HG03354 (cell line): ENCODE data around the gene CDC42BPB.
A peak's percentile ranks its signal among the peaks of the same experiment; 100 is the strongest.
"Not testable (repeated sequence)": the region's sequence is repeated elsewhere in the genome, so short reads cannot be mapped to it uniquely, and the experiment has no call there.

Source experiments
- ATAC-seq: cut with Tn5 transposase; IDR thresholded peaks from one replicate; pipeline ENCODE4 v1.9.1; 2021; ENCODE audit warnings: mild to moderate bottlenecking; ENCODE audit not compliant: unreplicated experiment, poor library complexity, severe bottlenecking

CDC42BPB gene

GRCh38 chr14:102939329-102939728, 118.0 kb downstream of the CDC42BPB start:
- no peak for ATAC-seq

GRCh38 chr14:102938191-102938590, 119.2 kb downstream of the CDC42BPB start:
- no peak for ATAC-seq

DNA sequence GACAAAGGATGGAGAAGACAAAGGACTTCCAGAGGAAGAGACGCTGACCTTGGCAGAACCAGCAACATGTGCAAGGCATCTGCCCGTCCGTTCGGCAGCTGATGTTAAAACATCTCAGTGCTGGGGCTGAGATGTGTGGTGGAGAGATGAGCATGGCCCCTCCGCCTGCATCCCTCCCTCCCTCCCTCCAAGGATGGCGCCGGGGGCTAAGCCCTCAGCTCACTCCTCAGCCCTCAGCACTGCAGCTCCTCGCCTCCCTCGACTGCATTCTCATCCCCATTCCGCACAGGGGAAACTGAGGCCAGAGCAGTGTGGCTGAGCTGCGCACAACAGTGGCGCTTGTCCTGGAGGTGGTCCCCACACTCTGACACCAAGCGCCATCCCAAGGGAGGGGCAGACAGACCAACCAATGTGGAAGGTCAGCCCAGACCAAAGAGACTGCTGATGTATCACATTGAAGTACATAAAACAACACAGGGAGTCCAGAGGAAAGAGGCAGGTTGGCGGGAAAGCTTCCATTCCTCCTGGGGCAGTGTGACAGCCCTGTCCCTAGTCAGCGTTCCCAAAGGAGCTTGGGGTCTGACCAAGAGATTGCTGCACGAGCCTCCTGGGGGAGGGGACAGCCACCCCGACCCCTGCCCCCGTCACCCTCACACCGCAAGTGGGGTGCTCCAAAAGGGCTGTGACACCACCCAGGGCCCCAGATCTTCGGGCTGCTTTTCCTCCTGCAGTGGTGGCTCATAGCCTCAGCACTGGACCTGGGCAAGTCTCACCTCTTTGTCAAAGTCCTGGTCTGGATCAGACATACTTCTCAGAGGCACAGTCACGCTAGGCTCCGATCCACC, 119.8 kb downstream of the CDC42BPB start:
- ATAC-seq, result no peak

- no peak for ATAC-seq
Measured at GRCh38 chr14:102935756-102936155, 121.6 kb downstream of the CDC42BPB start.

GRCh38 chr14:102933618-102934231, 123.6 kb downstream of the CDC42BPB start:
- no peak for ATAC-seq

DNA sequence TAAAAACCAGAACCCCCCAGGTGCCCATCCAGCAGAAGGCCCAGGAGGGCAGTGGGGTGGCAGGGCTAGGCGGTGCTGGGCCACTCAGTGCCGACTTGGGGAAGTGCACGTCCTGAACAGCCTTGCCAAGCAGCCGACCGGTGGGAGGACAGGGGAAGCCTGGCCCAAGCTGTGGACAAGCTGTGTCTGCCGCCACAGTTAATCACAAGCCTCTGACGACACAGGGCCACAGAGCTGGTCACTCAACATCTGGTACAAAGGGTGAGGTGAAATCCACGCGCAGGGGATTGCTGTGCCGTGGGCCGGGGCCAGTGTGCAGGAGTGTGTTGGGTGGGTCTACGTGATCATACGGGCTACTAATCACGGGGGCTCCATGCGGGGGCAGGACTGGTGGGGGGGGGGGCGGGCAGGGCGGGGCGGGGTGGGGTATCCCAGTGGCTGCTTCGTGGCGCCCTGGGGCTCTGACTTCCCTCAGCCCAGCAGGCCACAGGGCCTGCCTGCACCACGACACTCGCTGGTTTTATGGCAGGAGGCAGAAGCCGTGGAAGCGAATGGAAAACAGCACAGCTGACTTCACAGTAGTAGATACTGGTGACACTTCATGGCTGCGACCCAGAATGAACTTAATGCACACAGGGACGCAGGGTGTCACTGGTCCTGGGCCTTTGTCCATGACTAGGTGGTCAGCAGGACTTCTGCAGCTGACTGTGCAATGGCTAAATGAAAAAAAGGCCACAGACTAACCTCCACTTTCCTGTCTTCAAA, 124.7 kb downstream of the CDC42BPB start:
- ATAC-seq, result no peak

GRCh38 chr14:102931580-102932285, 125.6 kb downstream of the CDC42BPB start:
- ATAC-seq, result no peak

DNA sequence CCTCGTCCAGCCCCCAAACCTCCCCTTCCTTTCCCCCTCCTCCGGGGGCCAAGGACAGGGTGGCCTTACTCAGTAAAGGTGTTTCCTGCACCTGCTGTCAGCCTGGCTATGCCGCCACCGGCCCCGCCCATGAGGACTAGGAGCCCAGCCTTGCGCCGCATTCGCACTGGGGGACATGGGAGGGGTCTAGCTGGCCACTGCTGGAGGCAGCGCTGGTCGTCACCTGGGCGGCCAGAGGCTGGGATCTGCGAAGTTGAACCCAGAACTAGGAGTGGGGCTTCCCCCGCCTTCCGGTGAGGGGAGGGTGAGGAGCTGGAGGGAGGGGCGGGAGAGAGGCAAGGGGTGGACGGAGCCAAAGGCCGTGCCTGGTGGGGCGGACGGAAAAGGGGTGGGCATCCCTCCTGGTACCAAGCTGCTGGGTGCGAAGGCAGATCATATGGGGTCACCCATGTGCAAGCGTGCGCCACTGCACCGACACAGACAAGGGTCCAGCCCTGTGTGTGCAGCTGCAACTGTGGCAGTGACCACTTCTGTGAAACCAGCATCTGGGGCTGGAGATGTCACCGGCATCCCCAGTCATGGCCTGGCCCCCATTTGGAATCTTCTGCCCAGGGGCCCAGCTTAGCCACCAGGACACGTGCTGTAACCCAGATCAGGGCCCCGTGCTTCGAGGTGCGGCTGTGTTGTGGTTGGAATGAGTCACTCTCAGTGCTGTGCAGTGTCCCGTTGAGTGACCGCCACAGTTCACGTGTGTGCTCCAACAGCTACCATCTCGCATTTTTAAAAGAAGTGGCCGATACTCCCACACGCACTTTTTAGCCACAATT, 126.4 kb downstream of the CDC42BPB start:
- ATAC-seq, result no peak

DNA sequence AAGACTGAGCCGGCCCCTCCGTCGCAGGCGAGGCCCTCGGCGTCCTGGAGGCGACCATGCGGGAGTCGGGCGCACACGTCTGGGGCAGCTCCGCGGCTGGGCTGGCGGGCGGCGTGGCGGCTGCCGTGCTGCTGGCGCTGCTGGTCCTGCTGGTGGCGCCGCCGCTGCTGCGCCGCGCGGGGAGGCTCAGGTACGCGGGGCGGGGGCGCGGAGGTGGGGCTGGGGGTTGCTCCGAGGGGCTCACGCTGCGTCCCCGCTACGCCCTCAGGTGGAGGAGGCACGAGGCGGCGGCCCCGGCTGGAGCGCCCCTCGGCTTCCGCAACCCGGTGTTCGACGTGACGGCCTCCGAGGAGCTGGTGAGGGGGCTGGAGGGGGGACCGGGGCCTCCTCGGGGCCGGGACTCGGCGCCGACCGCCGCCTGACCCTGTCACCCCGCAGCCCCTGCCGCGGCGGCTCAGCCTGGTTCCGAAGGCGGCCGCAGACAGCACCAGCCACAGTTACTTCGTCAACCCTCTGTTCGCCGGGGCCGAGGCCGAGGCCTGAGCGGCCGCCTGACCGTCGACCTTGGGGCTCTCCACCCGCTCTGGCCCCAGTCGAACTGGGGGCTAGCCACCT, 127.1 kb downstream of the CDC42BPB start:
- ATAC-seq, result no peak

DNA sequence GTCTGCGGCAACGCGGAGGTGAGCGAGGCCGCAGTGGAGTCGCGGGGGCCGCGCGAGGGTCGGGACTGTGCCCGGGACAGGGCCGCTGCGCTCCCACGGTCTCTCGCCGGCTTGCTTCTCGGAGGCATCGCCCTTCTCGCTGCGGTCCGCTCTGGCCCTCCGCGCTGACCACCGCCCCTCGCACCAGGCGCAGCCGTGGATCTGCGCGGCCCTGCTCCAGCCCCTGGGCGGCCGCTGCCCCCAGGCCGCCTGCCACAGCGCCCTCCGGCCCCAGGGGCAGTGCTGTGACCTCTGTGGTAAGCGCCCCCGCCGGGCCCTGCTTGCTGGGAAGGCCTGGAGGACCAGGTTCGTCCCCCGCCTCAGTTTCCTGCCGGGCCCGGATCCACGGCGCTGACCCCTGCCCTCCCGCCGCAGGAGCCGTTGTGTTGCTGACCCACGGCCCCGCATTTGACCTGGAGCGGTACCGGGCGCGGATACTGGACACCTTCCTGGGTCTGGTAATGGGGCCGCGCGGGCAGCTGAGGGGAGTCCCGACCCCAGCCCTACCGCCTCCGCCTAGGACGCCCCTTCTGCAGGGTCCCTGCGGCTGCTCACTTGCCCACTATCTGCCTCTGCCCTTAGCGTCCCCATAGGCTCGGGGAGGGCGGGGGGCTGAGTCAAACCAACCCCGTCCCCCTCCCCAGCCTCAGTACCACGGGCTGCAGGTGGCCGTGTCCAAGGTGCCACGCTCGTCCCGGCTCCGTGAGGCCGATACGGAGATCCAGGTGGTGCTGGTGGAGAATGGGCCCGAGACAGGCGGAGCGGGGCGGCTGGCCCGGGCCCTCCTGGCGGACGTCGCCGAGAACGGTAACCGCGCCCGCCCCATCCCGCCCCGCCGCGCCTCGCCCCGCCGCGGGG, 127.9 kb downstream of the CDC42BPB start:
- no peak for ATAC-seq

GRCh38 chr14:102928412-102929240, 128.7 kb downstream of the CDC42BPB start:
- ATAC-seq, result peak; percentile 71

DNA sequence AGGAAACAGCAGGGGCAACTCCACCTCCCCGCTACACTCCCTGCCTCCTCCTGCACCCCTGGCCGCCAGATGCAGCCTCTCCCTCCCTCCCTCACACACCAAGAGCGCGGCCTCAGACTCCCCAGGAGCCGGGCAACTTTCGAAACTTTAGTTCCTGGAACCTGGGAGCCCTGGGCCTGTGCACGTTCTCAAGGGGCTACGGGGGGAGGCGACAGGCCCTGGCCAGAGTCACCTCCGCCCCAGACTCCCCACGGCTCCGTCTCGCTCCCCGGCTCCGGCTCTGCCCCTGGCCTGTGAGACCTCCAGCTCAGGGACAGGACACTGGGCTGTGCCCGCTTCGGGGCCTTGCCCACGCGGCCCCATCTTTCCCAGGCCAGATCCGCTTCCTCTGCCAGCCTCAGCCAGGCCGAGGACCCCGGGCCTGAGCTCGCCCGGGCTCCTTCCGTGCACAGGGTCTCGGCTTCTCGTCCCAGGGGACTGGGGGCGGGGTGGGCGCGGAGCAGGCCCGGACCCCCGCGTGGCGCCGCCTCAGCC, 129.4 kb downstream of the CDC42BPB start:
- ATAC-seq, result peak; percentile 15

DNA sequence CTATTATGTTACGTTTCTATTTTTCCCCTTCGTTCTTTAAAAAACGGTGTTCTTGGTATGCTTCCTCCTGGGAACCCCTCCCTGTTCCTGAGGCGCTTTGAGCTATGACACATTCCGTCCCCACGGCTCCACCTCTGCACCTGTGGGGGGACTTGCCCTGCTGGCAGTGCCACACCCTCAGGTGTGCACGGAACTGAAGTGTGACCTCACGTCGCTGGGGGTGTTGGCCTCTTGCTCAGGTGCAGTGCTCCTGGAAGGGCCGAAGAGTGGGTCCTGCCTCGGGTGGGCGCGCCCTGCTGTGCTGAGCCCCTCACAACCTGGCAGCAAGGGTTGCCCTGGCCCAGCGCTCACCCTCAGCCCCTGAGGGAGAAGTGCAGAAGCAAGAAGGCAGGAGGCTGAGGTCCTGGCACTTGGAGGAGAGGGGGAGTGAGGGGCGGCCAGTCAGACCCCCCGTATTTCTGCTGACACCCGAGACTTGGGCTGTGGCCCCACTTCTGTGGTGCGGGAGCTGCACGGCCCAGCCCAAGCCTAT, 129.9 kb downstream of the CDC42BPB start:
- ATAC-seq, result no peak

- ATAC-seq, result not testable (repeated sequence)
Measured at GRCh38 chr14:102926840-102927239, 130.5 kb downstream of the CDC42BPB start.

DNA sequence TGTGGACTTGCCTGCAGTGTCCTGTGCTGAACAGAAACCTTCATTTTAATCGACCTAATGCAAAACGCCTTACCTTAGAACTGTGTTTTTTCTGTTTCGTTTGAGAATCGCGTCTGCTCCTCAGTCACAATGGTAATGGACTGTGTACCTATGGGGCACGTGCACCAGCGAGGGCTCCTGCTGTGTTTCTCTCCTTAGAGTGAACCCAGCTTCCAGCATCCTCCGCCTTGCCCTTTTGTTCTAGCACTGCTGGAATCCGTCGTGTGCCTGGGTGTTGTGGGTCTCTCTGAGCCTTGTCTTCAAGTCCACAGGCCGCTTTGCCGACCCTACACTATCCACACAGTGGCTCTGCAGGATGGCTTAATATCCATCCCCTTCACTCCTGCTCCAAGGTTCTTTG, 131.2 kb downstream of the CDC42BPB start:
- no peak for ATAC-seq

GRCh38 chr14:102925646-102926045, 131.7 kb downstream of the CDC42BPB start:
- no peak for ATAC-seq
